Ecto neural progenitor cell (in vitro differentiated cells): ENCODE data around the gene RBM24.

Experiments used
- DNase-seq: peaks from one replicate; pipeline ENCODE4 v3.0.0-alpha.2; 2018; ENCODE audit warnings: low spot score

RBM24 gene

GRCh38 chr6:17343215-17343614 is 62.1 kb downstream of the RBM24 start:
- DNase-seq: no peak
